Cardiac atrium fibroblast (primary cell): ENCODE measurements around the gene RFT1. TPM values are rescaled to one million over a fixed set of nuclear protein-coding genes. Genes with fewer than 3 reads are reported as not detected.

ENCODE experiments used
- total RNA-seq: library from RNA; depleted of rRNA; stranded (reverse); fragments of >200 nt; gene quantifications from 2 replicates; pipeline ENCODE4 v1.2.3, GENCODE V29; 2015

RFT1 gene
- total RNA-seq: 14.3 and 22.9 TPM in 2 replicates

GRCh38 chr3:53130179-53131061 lies at the start of gene RFT1:
Gene RFT1, minus strand, starts transcription at chr3:53130435. Its CDS starts 35 bp downstream, at chr3:53130400.

GRCh38 chr3:53160660-53161449 lies 30.6 kb upstream of the RFT1 start, which contains the start of gene PRKCD:
Gene PRKCD, plus strand, starts transcription at chr3:53161209. Its CDS starts 17,214 bp downstream, at chr3:53178423.

GRCh38 chr3:53045518-53046170 lies 84.6 kb downstream of the RFT1 start, which contains the start of gene SFMBT1:
Gene SFMBT1, minus strand, starts transcription at chr3:53046073. Its CDS starts 76,945 bp downstream, at chr3:52969128.

Other genes starting within 250 kb of the RFT1 start
- 11.6 and 12.0 TPM in 2 replicates for gene STIMATE, start 232.9 kb downstream of the RFT1 start, total RNA-seq
- 1.8 and 2.0 TPM in 2 replicates for gene SFMBT1, start 84.4 kb downstream of the RFT1 start, total RNA-seq
- 3.8 and 4.5 TPM in 2 replicates for gene PRKCD, start 30.8 kb upstream of the RFT1 start, total RNA-seq
- gene TKT, start 125.6 kb upstream of the RFT1 start, total RNA-seq: 524 and 631 TPM in 2 replicates
- gene DCP1A, start 217.1 kb upstream of the RFT1 start, total RNA-seq: 8.1 and 12.0 TPM in 2 replicates